ENCODE data around the gene PNMA8A.

The PNMA8A gene, protein sequence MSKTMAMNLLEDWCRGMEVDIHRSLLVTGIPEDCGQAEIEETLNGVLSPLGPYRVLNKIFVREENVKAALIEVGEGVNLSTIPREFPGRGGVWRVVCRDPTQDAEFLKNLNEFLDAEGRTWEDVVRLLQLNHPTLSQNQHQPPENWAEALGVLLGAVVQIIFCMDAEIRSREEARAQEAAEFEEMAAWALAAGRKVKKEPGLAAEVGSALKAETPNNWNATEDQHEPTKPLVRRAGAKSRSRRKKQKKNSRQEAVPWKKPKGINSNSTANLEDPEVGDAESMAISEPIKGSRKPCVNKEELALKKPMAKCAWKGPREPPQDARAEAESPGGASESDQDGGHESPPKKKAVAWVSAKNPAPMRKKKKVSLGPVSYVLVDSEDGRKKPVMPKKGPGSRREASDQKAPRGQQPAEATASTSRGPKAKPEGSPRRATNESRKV

DNA sequence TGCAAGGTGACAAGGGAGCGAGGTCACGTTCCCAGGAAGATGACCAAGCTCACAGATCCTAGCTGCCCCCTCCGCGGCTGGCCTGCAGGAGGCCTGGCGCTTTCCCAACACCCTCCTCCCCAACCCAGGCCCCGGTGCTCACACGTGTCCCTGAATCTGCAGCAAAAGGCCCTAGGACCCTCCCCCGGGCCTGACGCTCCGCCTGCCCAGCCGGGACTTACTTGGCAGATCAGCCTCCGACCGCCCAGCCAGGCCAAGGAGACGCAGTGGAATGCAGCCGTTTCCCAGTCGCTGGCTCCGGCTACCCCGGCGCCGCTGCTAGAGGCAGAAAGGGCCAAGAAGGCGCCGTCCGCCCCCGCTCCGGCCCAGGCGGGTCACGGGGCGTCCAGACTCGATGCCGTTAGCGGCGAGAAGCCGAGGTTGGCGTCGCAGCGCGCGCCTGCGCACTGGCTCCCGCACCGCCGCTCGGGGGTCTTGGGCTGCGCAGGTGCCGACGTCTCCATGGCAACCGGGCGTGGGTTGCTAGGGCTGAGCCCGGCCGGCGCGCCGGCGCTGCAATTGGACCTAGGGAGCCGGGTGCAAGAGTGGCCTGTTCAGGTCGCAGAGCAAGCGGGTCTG lies at the start of gene PNMA8A:
TSS of gene PNMA8A (minus strand) at position 448 of the 618 bp plus-strand sequence. CDS start 528 bp downstream, outside the sequence.
- peak within 1 kb of the TSS; percentile 46 to 72 for H3K4me3 ChIP-seq (ENCODE audit: low read depth in 1 of 2, low read length in 2 of 2)
- H3K36me3 ChIP-seq (ENCODE audit: insufficient read depth, low read length) = no peaks in the 10 kb centered on the region
- peaks cover 5% of the 10 kb centered on the region for H3K4me1 ChIP-seq (ENCODE audit: insufficient read depth, low read length)
- H3K9me3 ChIP-seq (ENCODE audit: low read length) = no peaks in the 10 kb centered on the region
- peak within 1 kb of the TSS; percentile 39 for H3K27ac ChIP-seq (ENCODE audit: low read depth, low read length)
- no peak within 1 kb of the TSS for H3K9ac ChIP-seq (ENCODE audit: low read length)
- no peaks in the 10 kb centered on the region for H3K27me3 ChIP-seq (ENCODE audit: control insufficient read depth in 1 of 2, insufficient read depth in 2 of 2, low read length in 2 of 2)

DNA sequence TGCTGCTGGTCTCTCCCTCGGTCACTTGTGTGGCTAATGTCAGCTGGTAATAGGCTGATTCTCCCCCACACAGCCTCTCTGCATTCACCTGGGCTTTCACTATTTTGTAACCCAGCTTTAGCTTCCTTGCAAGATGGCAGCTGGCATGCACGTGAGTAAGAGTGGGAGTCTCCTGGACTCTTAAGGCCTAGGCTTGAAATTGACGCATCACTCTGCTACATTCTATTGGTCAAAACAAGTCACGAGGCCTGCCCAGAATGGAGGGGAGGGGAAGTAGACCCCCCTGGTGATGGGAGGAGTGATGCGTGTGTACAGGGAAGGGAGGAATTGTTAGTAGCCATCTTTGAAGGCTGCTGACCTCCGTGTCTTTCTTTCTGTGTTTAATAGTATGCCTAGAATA lies 49.3 kb upstream of the PNMA8A start:
- H3K9ac ChIP-seq (ENCODE audit: low read length) = no peak overlapping the region
- H3K4me1 ChIP-seq (ENCODE audit: insufficient read depth, low read length) = no peaks in the 10 kb centered on the region
- H3K27ac ChIP-seq (ENCODE audit: low read depth, low read length) = no peak overlapping the region
- H3K27me3 ChIP-seq (ENCODE audit: control insufficient read depth in 1 of 2, insufficient read depth in 2 of 2, low read length in 2 of 2) = no peaks in the 10 kb centered on the region
- H3K9me3 ChIP-seq (ENCODE audit: low read length) = no peaks in the 10 kb centered on the region
- H3K4me3 ChIP-seq (ENCODE audit: low read depth in 1 of 2, low read length in 2 of 2) = no peak overlapping the region
- no peaks in the 10 kb centered on the region for H3K36me3 ChIP-seq (ENCODE audit: insufficient read depth, low read length)

DNA sequence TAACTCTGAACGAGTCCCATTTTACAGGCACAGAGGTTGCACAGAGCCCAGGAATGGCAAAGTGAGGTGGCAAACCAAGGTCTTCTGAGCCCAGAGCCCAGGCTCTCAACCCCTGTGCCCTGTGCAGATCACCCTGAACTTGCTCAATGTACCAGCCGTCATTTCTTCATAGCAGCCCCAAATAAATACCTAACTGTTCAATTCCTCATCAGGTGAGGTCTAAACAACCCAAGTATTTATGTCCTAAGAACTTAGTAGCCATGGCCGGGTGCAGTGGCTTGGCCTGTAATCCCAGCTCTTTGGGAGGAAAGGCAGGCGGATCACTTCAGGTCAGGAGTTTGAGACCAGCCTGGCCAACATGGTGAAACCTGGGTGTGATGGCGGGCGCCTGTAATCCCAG lies 46.1 kb upstream of the PNMA8A start:
- H3K9ac ChIP-seq (ENCODE audit: low read length) = no peak overlapping the region
- peaks cover 7% of the 10 kb centered on the region for H3K4me1 ChIP-seq (ENCODE audit: insufficient read depth, low read length)
- no peak overlapping the region for H3K27ac ChIP-seq (ENCODE audit: low read depth, low read length)
- H3K9me3 ChIP-seq (ENCODE audit: low read length) = no peaks in the 10 kb centered on the region
- no peak overlapping the region for H3K4me3 ChIP-seq (ENCODE audit: low read depth in 1 of 2, low read length in 2 of 2)
- H3K27me3 ChIP-seq (ENCODE audit: control insufficient read depth in 1 of 2, insufficient read depth in 2 of 2, low read length in 2 of 2) = peaks cover 0 to 12% of the 10 kb centered on the region in 2 donors
- no peaks in the 10 kb centered on the region for H3K36me3 ChIP-seq (ENCODE audit: insufficient read depth, low read length)

DNA sequence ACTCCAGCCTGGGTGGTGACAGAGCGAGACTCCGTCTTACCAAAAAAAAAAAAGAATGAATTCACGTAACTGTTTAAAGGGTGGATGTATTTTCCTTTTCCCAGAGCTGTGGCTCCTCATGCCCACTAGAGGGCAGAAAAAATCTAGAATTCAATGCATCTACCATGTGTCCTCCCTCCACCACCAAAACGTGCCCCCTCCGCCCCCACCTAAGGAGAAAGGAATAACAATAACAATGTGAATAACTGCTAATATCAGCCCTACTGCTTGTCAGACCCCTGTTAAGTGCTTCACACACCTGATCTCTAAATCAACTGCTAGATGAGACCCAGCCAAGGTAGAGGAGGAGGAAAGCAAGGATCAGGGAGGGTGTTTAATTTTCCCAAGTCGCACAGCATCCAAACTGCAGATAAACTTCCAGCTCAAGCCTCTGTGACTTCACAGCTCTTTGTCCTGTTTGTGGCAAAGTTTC lies 44.6 kb upstream of the PNMA8A start:
- Histone ChIP-seq H3K9ac (ENCODE audit: low read length) (no peak overlapping the region), H3K4me3 (ENCODE audit: low read depth in 1 of 2, low read length in 2 of 2) (no peak overlapping the region), H3K36me3 (ENCODE audit: insufficient read depth, low read length) (no peaks in the 10 kb centered on the region), H3K27me3 (ENCODE audit: control insufficient read depth in 1 of 2, insufficient read depth in 2 of 2, low read length in 2 of 2) (peaks cover 0 to 12% of the 10 kb centered on the region in 2 donors), H3K9me3 (ENCODE audit: low read length) (peaks cover 4% of the 10 kb centered on the region), H3K4me1 (ENCODE audit: insufficient read depth, low read length) (peaks cover 7% of the 10 kb centered on the region), H3K27ac (ENCODE audit: low read depth, low read length) (no peak overlapping the region)

DNA sequence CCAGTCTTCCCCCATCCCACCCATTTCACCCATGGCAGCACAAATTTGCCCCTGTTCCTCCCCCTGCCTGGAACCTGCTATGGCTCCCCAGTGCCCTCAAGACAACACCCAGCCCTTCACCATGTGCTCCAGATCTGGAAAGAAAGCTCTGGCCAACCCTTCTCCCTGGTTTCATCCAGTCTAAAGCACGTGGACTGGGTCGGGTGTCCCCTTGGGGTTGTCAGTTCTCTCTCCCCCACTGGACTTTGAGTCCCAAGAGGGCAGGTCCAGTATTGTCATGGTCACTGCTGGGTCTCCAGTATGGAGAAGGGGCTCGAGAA lies 43.9 kb upstream of the PNMA8A start:
- H3K4me1 ChIP-seq (ENCODE audit: insufficient read depth, low read length) = peaks cover 7% of the 10 kb centered on the region
- peaks cover 0 to 12% of the 10 kb centered on the region in 2 donors for H3K27me3 ChIP-seq (ENCODE audit: control insufficient read depth in 1 of 2, insufficient read depth in 2 of 2, low read length in 2 of 2)
- no peak overlapping the region for H3K27ac ChIP-seq (ENCODE audit: low read depth, low read length)
- no peaks in the 10 kb centered on the region for H3K36me3 ChIP-seq (ENCODE audit: insufficient read depth, low read length)
- H3K9me3 ChIP-seq (ENCODE audit: low read length) = peaks cover 4% of the 10 kb centered on the region
- H3K9ac ChIP-seq (ENCODE audit: low read length) = no peak overlapping the region
- H3K4me3 ChIP-seq (ENCODE audit: low read depth in 1 of 2, low read length in 2 of 2) = no peak overlapping the region

DNA sequence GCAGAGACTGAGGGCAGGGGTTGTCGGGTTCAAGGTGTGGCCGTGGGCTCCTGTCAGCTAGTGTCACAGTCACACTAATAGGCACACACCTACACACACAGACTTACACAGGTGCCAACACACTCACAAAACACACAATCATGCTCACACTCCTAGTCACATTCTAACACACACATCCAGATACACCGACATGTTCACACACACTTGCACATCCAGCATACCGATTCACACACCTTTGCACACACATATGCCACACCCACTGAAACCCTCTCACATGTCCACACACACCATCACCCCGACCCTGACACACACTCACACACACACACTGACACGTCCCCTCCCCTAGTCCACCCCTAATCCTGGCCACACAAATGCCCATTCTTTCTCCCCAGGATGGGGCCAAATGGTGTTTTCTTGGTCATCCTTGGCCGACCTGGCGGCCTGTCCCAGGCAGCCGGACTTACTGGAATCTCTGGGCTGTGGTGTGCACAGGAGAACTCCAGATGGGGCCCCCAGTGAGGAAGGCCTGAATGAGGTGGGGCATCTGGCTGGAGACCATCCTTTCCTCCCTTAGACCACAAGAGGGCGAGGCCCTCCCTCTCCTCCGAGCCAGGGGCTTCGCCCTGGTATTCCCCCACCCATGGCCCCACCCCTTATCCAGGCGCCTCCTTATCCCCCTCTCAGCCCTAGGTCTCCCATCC lies 43.4 kb upstream of the PNMA8A start:
- Histone ChIP-seq H3K36me3 (ENCODE audit: insufficient read depth, low read length) (no peaks in the 10 kb centered on the region), H3K27ac (ENCODE audit: low read depth, low read length) (no peak overlapping the region), H3K4me1 (ENCODE audit: insufficient read depth, low read length) (peaks cover 7% of the 10 kb centered on the region), H3K4me3 (ENCODE audit: low read depth in 1 of 2, low read length in 2 of 2) (no peak overlapping the region), H3K9me3 (ENCODE audit: low read length) (peaks cover 4% of the 10 kb centered on the region), H3K9ac (ENCODE audit: low read length) (no peak overlapping the region), H3K27me3 (ENCODE audit: control insufficient read depth in 1 of 2, insufficient read depth in 2 of 2, low read length in 2 of 2) (peaks cover 0 to 12% of the 10 kb centered on the region in 2 donors)

DNA sequence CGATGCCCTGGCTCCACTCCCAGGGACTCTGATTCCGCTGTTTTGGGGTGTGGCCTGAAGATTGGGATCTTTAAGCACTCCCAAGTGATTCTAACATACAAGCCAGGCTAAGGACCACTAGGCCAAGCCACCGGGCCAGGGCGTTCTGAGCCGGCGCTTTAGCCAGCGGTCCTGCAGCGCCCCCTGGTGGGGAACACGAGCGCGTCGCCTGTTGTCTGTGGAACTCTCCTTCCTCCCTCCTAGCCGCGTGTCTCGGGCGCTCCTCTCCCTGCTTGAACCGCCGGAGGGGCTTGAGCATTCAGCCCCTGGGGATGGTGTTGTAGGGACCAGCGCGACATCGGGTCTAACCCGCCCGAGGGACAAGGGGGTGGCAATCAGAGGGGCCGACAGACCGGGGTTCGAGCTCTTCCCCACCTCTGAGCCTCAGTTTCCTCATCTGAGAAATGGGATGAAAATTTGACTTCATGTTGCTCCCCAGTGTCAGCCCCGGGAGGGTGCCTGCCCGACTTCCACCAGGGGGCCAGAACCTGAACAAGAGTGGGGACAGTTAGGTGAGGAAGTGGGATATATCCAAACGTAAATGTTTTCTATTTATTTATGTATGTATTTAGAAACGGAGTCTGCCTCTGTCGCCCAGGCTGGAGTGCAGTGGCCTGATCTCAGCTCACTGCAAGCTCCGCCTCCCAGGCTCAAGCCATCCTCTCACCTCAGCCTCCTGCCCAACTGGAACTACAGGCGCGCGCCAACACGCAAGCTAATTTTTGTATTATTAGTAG lies 42.3 kb upstream of the PNMA8A start:
- H3K4me3 ChIP-seq (ENCODE audit: low read depth in 1 of 2, low read length in 2 of 2) = no peak overlapping the region
- H3K27ac ChIP-seq (ENCODE audit: low read depth, low read length) = no peak overlapping the region
- no peaks in the 10 kb centered on the region for H3K36me3 ChIP-seq (ENCODE audit: insufficient read depth, low read length)
- H3K9ac ChIP-seq (ENCODE audit: low read length) = no peak overlapping the region
- H3K9me3 ChIP-seq (ENCODE audit: low read length) = peaks cover 4% of the 10 kb centered on the region
- H3K4me1 ChIP-seq (ENCODE audit: insufficient read depth, low read length) = peaks cover 7% of the 10 kb centered on the region
- peaks cover 0 to 12% of the 10 kb centered on the region in 2 donors for H3K27me3 ChIP-seq (ENCODE audit: control insufficient read depth in 1 of 2, insufficient read depth in 2 of 2, low read length in 2 of 2)

DNA sequence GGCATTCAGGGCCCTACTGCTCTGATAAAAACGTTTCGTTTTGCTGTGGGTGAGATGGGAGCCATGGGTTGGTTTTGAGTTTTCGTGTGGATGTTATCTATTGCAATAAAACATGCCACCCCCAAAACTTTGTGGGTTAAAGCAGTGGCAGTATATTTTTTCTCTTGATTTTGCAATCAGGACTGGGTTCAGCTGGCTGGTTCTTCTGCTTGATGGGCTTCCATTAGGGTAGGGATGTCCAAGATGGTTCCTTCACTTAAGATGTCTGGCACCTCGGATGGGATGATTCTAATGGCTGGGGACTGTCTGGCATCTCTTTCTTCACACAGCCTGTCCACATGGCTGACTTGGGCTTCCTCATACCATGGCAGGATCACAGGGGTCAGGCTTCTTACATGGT lies 39.9 kb upstream of the PNMA8A start:
- Histone ChIP-seq H3K4me1 (ENCODE audit: insufficient read depth, low read length) (peaks cover 7% of the 10 kb centered on the region), H3K9ac (ENCODE audit: low read length) (no peak overlapping the region), H3K27me3 (ENCODE audit: control insufficient read depth in 1 of 2, insufficient read depth in 2 of 2, low read length in 2 of 2) (peaks cover 0 to 12% of the 10 kb centered on the region in 2 donors), H3K27ac (ENCODE audit: low read depth, low read length) (no peak overlapping the region), H3K36me3 (ENCODE audit: insufficient read depth, low read length) (no peaks in the 10 kb centered on the region), H3K4me3 (ENCODE audit: low read depth in 1 of 2, low read length in 2 of 2) (no peak overlapping the region), H3K9me3 (ENCODE audit: low read length) (peaks cover 4% of the 10 kb centered on the region)

DNA sequence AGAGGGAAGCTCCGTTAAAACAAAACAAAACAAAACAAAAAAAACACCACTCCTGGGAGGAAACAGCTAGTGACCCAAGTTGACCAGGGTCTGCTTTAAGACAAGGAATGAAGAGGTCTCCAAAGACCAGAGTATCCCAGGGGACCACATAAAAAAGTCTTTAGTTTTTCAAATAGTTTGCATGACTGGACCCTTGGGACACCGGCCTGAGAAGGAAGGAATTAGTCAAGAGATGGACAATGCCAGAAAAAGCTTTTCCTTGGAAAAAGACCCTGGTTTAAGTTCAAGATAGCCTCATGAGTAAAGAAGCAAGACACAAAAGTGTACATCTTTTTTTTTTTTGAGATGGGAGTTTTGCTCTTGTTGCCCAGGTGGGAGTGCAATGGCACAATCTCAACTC lies 36.8 kb upstream of the PNMA8A start:
- H3K4me3 ChIP-seq (ENCODE audit: low read depth in 1 of 2, low read length in 2 of 2) = no peak overlapping the region
- H3K27ac ChIP-seq (ENCODE audit: low read depth, low read length) = no peak overlapping the region
- no peaks in the 10 kb centered on the region for H3K27me3 ChIP-seq (ENCODE audit: control insufficient read depth in 1 of 2, insufficient read depth in 2 of 2, low read length in 2 of 2)
- H3K36me3 ChIP-seq (ENCODE audit: insufficient read depth, low read length) = no peaks in the 10 kb centered on the region
- H3K9me3 ChIP-seq (ENCODE audit: low read length) = peaks cover 4% of the 10 kb centered on the region
- H3K4me1 ChIP-seq (ENCODE audit: insufficient read depth, low read length) = peaks cover 1% of the 10 kb centered on the region
- no peak overlapping the region for H3K9ac ChIP-seq (ENCODE audit: low read length)

DNA sequence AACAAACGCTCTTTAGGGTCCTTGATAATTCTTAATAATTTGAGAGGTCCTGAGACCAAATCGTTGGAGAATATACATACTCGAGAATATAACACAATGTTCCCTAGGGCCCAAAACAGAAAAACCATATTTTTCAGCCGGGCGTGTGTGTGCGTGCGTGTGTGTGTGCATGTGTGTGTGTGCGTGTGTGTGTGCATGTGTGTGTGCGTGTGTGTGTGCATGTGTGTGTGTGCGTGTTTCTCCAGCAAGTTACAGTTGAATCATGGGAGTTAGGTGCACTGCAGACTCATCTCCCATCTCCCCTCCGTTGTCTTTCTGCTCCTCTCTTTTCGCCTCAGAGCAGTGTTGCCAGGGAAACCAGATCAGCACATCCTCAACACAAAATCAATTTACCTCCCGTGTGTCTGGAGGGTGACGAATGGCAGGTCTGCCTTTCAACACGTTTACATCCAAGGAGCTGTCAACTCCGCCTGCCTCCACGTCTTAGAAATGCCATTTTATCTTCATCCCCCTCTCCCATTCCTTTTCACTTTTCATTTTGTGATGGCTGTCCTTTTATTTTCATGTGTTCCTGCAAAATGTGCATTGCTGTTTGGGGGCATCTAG lies 32.6 kb upstream of the PNMA8A start:
- H3K9ac ChIP-seq (ENCODE audit: low read length) = no peak overlapping the region

More for the DNA sequence above, 32.6 kb upstream of the PNMA8A start:
- Histone ChIP-seq H3K9me3 (ENCODE audit: low read length) (no peaks in the 10 kb centered on the region), H3K27me3 (ENCODE audit: control insufficient read depth in 1 of 2, insufficient read depth in 2 of 2, low read length in 2 of 2) (no peaks in the 10 kb centered on the region), H3K4me1 (ENCODE audit: insufficient read depth, low read length) (no peaks in the 10 kb centered on the region), H3K27ac (ENCODE audit: low read depth, low read length) (no peak overlapping the region), H3K36me3 (ENCODE audit: insufficient read depth, low read length) (no peaks in the 10 kb centered on the region), H3K4me3 (ENCODE audit: low read depth in 1 of 2, low read length in 2 of 2) (no peak overlapping the region)
